SK-N-MC (cell line): ENCODE results near the gene RHBDD1.

ENCODE experiments used
- EZH2 ChIP-seq: fragments of 200-600 bp; sonication (generic); IDR thresholded peaks from one replicate; pipeline ENCODE4 v1.6.1; 2017; ENCODE audit warnings: antibody characterized with exemption
- POLR2AphosphoS5 ChIP-seq: IDR thresholded peaks from 2 replicates; pipeline ENCODE4 v1.6.1; 2012; ENCODE audit warnings: mild to moderate bottlenecking, low read depth, low read length, borderline replicate concordance

DNA sequence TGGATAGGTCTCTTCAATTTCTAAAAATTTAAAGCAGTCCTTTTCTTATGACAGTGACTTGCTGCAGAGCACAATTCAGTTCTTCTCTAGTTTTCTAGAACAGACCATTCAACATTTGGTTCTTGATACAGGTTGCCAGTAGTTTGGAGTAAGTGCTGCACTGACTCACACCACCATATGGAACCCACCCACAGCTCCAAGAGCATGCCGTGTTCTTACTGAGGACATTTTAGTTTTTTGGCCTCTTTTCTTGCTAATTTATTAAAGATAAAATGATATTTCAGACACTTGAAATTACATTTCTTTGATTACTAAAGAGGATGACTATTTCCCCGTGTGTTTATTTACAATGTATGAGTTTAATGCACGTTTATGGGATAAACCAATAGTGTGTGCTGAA lies 208.1 kb downstream of the RHBDD1 start:
- TF ChIP-seq POLR2AphosphoS5: no peak
- no peak for TF ChIP-seq EZH2
